ENCODE results near the gene THAP11.
"Not testable (repeated sequence)": the region's sequence is repeated elsewhere in the genome, so short reads cannot be mapped to it uniquely, and the experiment has no call there.

THAP11 gene

DNA sequence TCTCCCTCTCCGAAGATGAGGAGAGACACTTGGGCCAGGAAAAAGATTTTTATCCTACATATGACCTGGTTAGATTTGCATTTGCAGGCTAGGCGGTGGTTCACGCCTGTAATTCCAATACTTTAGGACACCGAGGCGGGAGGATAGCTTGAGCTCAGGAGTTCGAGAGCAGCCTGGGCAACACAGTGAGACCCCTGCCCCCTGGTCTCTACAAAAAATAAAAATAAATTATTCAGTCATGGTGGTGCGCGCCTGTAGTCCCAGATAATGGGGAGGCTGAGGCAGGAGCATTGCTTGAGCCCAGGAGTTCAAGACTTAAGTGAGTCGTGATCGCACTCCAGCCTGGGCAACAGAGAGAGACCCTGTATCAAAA, 7.9 kb upstream of the THAP11 start:
- in situ Hi-C loops (cut with MboI; ENCODE audit: low sequenced_read_pairs), result no loop called here

DNA sequence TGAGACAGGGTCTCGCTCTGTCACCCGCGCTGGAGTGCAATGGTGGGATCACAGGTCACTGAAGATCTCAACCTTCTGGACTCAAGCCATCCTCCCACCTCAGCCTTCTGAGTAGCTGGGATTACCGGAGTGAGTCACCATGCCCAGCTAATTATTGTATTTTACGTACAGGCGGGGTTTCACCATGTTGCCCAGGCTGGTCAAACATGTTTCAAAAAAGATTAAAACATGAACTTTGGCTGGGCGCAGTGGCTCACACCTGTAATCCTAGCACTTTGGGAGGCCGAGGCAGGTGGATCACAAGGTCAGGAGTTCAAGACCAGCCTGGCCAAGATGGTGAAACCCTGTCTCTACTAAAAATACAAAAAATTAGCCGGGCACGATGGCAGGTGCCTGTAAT, 4.9 kb upstream of the THAP11 start:
- in situ Hi-C loops (cut with MboI; ENCODE audit: low sequenced_read_pairs), result not testable (repeated sequence)

DNA sequence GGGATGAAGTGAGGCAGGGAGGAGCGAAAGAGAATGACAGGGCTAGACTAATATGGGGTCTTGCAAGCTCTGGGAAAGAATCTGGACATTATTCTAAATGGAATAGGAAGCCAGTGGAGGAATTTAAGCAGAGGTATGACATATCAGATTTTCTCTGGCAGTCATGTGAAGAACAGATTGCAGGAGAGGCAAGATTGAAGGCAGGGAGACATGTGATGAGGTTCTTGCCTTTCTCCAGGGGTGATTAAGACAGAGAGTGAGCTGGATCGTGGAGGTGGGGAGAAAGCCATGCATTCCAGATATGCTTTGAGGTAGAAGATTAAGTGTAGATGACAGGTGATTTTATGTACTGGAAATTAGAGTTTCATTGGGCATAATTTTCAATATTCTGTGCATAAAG, 4.3 kb upstream of the THAP11 start:
- in situ Hi-C loops (cut with MboI; ENCODE audit: low sequenced_read_pairs), result no loop called here

DNA sequence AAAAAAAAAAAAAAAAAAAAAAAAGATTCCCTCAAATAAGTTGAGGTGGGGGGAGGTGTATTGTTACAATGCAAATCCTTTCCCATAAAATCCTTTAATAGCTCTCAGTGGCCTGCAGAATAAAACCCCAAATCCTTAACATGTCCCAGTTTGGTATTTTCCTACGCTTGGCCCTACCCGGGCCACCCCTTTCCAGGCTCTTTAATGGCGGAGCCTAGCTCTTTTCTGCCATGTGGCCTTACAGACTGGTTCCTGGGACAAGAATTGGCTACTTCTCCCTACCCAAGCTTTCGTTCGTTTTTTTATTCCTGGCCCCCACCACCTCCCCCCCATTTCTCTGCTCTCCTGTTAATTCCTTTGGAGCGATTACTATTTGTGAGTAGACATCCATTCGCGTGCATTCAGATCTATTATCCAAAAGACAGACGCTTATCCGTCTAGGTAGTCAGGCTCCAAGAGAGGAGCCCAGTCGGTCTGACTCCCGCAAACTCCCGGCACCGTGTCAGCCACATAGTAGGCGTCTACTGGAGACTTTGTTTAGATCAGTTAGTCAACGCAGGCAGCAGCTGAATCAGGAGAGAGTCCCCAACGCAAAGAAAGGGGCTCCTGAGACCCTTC, 813 bp upstream of the THAP11 start:
- in situ Hi-C loops (cut with MboI; ENCODE audit: low sequenced_read_pairs), result no loop called here

DNA sequence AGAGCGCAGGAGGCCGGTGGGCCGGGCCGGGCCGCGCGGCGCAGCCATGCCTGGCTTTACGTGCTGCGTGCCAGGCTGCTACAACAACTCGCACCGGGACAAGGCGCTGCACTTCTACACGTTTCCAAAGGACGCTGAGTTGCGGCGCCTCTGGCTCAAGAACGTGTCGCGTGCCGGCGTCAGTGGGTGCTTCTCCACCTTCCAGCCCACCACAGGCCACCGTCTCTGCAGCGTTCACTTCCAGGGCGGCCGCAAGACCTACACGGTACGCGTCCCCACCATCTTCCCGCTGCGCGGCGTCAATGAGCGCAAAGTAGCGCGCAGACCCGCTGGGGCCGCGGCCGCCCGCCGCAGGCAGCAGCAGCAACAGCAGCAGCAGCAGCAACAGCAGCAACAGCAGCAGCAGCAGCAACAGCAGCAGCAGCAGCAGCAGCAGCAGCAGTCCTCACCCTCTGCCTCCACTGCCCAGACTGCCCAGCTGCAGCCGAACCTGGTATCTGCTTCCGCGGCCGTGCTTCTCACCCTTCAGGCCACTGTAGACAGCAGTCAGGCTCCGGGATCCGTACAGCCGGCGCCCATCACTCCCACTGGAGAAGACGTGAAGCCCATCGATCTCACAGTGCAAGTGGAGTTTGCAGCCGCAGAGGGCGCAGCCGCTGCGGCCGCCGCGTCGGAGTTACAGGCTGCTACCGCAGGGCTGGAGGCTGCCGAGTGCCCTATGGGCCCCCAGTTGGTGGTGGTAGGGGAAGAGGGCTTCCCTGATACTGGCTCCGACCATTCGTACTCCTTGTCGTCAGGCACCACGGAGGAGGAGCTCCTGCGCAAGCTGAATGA, 606 bp downstream of the THAP11 start:
- in situ Hi-C loops (cut with MboI; ENCODE audit: low sequenced_read_pairs), result no loop called here

DNA sequence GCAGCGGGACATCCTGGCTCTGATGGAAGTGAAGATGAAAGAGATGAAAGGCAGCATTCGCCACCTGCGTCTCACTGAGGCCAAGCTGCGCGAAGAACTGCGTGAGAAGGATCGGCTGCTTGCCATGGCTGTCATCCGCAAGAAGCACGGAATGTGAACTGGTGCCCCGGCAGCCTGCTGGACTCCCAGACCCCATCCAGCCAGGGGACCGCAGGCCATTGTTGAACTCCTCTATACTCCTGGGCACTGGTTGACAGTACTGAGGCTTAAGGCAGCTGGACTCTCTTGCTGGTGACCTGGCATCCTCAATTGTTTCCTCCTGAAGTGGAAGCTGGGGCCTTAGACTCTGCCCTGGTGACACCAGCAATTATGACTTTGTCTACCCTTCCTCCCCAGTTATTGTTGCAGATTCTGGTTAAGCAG, 1.2 kb downstream of the THAP11 start:
- in situ Hi-C loops (cut with MboI; ENCODE audit: low sequenced_read_pairs), result no loop called here

DNA sequence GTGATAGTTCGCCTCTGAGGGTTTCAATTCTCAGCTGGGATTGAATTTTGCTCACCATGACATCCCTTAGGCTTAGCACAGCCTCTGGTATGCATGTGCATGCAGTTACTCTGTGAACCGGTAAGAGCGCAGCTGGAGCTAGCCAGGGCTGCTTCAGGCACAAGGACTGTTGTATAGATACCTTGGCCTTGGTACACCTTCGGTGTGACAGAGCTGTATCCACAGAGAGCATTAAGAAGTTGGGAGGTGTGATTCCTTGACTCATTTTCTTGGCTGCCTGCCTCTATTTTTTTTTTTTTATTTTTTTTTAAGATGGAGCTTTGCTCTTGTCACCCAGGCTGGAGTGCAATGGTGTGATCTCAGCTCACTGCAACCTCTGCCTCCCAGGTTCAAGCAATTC, 2.4 kb downstream of the THAP11 start:
- in situ Hi-C loops (cut with MboI; ENCODE audit: low sequenced_read_pairs), result no loop called here

DNA sequence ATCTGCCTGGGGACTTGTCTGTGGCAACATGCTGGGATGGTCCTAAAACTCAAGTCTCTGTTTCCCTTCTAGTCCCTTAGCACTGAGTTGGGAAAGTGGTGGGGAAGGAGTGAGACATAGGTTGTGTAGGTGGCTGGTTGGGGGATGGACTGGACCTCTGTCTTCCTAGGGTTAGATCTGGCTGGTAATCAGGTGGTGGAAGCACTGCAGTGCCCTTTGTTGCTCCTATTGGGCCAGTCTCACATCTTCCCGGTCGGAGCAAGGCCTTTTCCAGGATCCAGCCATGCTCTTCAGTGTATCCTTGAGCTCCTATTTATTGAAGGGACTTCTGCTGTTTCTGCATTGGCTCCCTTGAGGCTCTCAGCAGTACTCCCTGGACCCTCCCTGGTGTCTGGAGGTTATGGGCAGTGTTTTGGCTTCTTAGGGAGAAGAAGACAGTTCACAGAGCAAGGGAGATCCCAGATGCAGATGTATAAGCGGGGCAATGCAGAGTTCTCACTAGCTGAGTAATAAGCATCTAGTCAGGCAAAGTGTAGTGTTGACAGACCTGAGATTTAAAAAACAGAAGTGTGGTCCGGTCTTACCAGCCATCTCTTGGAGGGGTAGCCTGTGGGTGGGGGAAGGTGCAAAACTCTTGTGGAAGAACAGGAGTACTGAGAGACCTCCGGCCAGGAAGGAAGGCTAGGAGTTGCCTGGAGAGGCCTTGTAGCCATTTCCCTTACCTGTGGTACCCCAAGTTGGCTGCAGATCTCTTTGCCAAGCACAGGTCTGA, 3.4 kb downstream of the THAP11 start:
- in situ Hi-C loops (cut with MboI; ENCODE audit: low sequenced_read_pairs), result no loop called here

DNA sequence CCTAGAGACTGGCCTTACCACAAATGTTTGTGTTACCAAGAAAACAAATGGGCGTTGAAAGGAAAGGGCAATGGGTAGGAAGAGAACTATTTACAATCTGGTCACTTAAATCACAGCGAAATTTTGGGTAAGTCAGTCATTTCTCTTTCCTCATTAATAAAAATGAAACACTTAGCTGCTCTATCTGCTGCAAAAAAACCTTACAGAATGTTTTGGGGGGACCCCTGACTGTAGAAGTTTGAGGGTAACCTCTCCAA, 3.9 kb downstream of the THAP11 start:
- in situ Hi-C loops (cut with MboI; ENCODE audit: low sequenced_read_pairs), result no loop called here

DNA sequence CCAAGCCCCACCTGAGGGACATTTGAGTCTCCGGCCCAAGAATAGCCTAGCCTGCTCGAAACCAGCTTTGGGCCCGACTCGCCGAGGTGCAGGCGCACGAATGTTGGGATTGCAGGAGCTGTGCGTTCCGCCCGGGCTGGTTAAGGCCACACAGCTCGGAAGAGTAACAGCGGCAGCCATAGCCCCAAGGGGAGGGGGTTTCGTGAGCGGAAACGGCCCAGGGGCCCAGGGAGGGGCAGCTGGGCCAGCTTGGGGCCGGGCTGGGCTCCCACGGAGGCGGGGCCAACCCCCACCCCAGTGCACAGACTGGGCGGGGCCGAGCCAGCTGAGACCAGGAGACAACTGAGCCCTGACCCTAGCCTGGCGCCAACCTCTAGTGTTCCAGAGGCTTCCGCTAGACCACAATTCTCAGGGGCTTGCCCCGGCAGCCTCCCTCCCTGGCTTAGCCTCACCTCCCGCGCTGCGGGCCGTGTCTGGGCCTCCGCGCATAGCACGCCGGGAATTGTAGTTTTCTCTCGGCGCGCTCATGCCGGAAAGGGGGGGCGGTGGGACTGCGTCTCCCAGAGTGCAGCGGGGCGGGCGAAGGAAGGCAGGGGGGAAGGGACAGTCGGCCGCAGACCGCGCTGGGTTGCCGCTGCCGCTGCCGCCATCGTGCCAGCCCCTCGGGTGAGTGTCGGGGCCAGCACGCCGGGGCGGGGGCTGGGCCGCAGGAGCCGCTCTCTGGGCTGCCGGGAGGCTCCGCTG, 4.4 kb downstream of the THAP11 start, which contains the start of gene NUTF2:
TSS of gene NUTF2 (plus strand) at position 614 of the 744 bp plus-strand sequence. CDS start 18,198 bp downstream, outside the sequence.
- in situ Hi-C loops (cut with MboI; ENCODE audit: low sequenced_read_pairs), result no loop called here

DNA sequence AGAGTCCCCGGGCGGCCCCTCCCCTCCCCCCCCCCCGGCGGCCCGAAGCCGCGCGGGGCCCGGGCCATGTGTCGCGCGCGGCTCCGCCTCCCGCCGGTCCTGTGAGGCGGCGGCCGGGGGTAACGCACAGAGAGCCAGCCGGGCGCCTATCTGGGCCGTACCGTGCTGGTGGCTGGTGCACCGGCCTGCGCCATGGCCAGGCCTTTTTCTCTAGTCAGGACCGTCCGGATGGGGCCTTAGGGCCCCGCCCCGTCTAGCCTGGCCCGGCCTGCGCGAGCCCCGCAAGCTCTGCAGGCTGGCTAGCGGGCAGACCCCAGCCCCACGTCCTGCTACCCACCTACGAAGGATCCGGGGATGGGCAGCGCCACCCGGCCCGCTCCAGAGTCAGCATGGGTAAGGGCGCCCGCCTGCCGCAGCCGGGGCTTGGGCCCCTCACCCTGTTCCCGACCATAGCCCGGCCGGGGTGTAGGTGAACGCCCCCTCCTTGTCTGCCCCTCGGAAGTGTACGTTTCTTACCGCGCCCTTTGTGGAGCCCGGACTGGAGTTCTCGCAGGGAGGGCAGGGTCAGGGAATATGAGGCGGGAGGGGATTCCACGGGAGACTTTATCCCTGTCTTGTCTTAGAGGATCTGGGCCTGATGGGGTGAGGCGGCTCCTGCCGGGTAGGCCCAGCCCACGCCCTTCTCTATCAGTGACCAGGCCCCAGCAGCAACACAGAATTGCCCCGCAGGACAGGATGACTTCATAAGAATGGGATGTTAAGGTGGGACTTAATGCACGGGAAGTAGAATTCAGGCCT, 5.1 kb downstream of the THAP11 start, which contains the start of gene CENPT:
TSS of gene CENPT (minus strand) at position 630 of the 798 bp plus-strand sequence. CDS start 13,834 bp downstream, outside the sequence.
- in situ Hi-C loops (cut with MboI; ENCODE audit: low sequenced_read_pairs), result no loop called here

DNA sequence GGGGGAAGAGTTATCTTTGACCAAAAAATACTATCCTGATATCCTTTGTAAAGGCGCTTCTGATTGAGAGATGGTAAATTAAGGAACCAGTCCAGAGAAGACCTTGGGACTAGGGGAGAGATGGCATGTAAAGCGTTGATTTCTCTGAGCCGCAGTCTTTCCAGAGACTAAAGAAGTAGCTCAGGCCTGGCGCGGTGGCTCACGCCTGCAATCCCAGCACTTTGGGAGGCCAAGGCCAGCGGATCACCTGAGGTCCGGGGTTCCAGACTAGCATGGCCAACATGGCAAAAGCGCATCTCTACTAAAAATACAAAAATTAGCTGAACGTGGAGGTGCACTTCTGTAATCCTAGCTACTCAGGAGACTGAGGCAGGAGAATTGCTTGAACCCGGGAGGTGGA, 6.0 kb downstream of the THAP11 start:
- in situ Hi-C loops (cut with MboI; ENCODE audit: low sequenced_read_pairs), result no loop called here

DNA sequence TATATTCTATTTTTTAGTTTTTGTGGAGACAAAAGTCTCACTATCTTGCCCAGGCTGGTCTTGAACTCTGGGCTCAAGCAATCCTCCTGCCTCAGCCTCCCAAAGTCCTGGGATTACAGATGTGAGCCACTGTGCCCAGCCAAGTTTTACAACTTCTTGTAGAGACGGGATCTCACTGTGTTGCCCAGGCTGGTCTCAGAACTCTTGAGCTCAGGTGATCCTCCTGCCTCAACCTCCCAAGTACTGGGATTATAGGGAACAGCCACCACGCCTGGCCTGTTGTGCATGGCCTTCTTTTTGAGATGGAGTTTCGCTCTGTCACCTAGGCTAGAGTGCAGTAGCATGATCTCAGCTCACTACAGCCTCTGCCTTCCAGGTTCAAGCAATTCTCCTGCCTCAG, 11.6 kb downstream of the THAP11 start:
- in situ Hi-C loops (cut with MboI; ENCODE audit: low sequenced_read_pairs), result no loop called here

DNA sequence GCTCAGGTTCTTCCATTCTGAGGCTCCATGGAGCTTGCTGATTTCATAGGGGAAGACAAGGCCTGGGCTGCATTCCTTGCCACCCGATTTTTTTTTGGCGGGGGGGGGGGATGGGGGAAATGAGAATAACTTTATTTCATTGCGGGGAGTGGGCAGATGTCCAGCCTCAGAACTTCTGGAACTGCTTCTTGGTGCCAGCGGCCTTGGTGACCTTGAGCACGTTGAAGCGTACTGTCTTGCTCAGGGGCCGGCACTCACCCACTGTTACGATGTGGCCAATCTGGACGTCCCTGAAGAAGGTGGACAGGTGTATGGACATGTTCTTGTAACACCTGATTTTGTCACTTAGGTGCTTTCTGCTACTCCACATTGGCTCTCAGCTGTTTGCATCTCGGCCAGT, 13.7 kb downstream of the THAP11 start:
- in situ Hi-C loops (cut with MboI; ENCODE audit: low sequenced_read_pairs), result no loop called here

DNA sequence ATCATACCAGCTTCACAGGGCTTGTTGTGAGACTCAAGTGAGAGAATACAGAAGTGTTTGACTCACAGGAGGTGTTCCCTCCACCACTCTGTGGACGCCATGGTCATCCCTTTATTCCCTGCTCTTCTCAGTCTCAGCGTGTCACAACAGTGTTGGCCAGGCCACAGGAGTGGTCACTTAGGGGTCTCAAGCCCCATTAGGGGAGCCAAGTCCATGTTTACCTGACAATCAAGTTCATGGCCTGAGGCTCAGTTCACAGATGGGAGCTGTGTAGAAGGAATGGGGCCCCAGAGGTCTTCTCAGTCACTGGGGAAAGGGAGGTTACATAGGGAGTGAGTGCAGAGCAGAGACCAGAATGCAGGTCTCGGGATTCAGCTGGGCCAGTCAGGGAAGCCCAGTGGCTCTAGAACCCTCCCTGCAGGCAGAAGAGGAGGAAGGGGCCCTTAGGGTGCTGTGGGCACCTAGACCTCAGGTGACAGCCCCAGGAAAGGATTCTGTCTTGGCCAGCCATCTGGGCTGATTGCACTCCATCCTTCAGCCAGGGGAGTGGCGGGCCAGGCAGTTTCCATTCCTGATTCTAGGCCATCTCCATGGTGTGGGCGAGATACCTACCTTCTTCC, 14.9 kb downstream of the THAP11 start:
- in situ Hi-C loops (cut with MboI; ENCODE audit: low sequenced_read_pairs), result no loop called here

DNA sequence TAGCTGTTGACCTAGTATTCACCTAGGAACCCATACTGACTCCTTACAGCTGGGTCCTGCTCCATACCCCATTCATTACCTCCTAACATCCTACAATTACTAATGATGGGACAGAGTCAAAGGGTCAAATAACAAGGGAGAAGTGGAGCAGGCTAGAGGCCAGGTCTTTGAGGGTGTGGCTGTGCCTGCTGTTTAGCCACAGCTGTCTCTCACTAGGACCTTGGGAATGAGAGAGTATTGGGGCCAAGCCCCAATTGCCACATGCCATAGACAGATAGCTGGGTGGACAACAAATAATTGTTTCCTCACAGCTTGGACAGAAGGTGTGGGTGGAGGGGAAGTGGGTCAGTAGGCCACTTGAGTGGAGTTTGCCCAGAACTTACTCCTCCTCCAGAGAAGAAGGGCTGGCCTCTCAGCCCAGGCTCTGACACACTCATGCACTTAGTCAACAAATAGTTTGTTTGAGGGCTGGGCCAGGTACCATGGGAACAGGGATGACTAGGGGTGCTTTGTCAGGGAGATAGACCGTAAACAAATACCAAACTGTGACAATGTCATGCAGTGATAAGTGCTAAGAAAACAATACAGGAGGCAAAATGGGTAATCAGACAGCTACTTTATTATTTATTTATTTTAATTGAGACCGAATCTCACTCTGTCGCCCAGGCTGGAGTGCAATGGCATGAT, 15.6 kb downstream of the THAP11 start:
- in situ Hi-C loops (cut with MboI; ENCODE audit: low sequenced_read_pairs), result no loop called here

DNA sequence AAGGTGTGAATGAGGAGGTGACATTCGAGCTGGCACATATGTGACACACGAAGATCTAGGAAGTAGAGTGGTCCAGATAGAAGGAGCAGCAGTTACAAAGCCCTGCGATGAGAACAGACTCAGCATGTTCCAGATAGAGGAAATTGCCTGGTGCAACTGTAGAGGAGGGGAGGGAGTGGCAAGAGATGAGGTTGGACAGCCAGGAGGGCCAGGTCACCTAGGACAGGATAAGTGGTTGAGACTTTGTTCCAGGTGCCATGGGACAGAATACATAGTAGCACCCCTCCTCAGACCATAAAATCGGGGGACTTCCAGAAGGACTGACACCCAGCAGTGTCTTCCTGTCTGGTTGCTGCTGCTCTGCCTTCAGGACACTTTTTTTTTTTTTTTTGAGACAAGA, 16.4 kb downstream of the THAP11 start:
- in situ Hi-C loops (cut with MboI; ENCODE audit: low sequenced_read_pairs), result no loop called here

DNA sequence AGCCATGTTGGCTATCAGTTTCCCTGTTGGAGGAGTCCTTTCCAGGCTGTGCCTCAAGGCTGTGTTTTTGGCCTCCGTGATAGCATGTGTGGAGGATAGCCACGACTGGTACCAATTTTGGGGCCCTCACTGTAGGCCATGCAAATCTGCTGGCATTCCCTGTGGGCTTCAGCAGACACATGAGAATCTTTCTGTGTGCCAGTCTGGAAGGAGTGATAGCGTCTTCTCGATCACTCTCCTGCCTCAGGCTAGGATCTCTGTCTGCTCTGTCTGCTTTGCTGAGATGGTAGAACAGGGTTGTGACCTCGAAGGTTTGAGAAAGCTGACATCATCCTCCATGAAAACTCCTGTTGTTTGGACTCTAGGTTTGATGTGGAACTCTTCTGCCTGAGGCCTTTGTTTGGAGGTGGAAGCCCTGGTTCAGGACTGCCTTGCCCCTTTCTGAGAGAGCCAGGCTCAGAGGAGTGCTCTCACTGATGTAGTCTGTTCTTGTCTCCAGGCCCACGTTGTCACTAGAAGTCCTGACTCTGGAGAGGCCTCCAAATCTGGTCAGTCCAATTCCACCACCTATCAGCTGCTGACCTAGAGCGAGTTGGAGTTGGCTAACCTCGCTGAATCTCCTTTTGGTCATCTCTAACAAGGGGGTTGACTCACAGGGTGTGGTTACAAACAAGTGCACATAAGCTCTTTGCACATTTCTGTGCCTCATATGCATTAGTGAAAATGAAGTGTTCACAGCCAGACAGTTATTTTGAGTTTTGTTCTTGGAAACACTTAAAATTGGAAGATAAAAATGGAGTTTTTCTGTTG, 18.7 kb downstream of the THAP11 start:
- in situ Hi-C loops (cut with MboI; ENCODE audit: low sequenced_read_pairs), result no loop called here

DNA sequence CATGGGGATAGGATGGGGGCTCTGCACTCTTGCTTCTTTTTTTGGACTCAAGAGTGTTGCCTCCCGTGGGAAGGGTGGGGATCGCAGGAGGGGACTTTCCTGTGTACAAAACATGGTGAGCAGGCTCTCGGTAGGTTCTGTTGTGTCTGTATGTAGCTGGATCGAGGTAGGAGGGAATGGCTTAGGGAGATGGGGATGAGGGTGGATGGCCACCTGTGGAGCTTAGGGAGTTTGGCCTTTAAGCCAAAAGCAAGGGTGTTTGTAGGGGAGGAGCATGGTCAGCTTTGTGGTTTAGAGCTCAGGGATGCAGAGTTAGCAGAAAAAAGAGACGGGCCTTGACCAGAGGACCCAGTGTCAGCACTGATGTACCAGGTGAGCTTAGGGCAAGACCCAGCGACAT, 19.8 kb downstream of the THAP11 start:
- in situ Hi-C loops (cut with MboI; ENCODE audit: low sequenced_read_pairs), result no loop called here
